ENCODE results near the gene TBC1D10B.
"Not testable (repeated sequence)": the region's sequence is repeated elsewhere in the genome, so short reads cannot be mapped to it uniquely, and the experiment has no call there.

The TBC1D10B gene

DNA sequence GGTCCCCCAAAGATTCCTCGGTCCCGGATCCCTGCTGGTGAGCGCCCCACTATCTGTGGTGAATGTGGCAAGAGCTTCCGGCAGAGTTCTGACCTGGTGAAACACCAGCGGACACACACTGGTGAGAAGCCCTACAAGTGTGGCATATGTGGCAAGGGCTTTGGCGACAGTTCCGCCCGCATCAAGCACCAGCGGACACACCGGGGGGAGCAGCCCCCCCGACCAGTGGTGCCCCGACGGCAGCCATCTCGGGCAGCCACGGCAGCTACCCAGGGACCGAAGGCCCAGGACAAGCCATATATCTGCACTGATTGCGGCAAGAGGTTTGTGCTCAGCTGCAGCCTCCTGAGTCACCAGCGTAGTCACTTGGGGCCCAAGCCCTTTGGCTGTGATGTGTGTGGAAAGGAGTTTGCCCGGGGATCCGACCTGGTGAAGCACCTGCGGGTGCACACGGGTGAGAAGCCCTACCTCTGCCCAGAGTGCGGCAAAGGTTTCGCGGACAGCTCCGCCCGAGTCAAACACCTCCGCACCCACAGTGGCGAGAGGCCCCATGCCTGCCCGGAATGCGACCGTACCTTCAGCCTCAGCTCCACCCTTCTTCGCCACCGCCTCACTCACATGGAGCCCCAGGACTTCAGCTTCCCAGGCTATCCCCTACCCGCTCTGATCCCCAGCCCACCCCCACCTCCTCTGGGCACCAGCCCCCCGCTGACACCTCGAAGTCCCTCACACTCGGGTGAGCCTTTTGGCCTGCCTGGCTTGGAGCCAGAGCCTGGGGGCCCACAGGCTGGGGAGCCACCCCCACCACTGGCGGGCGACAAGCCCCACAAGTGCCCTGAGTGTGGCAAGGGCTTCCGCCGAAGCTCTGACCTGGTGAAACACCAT is 27.7 kb upstream of the TBC1D10B start:
- no peak for DNase-seq (ENCODE audit: extremely low read depth in 1 of 2, low read depth in 1 of 2)

GRCh38 chr16:30397056-30397455 is 26.8 kb upstream of the TBC1D10B start:
- DNase-seq (ENCODE audit: extremely low read depth in 1 of 2, low read depth in 1 of 2), result no peak

- not testable (repeated sequence) for DNase-seq (ENCODE audit: extremely low read depth in 1 of 2, low read depth in 1 of 2)
Measured at GRCh38 chr16:30396627-30397026, 26.3 kb upstream of the TBC1D10B start.

GRCh38 chr16:30395992-30396585 is 25.8 kb upstream of the TBC1D10B start:
- no peak for DNase-seq (ENCODE audit: extremely low read depth in 1 of 2, low read depth in 1 of 2)

DNA sequence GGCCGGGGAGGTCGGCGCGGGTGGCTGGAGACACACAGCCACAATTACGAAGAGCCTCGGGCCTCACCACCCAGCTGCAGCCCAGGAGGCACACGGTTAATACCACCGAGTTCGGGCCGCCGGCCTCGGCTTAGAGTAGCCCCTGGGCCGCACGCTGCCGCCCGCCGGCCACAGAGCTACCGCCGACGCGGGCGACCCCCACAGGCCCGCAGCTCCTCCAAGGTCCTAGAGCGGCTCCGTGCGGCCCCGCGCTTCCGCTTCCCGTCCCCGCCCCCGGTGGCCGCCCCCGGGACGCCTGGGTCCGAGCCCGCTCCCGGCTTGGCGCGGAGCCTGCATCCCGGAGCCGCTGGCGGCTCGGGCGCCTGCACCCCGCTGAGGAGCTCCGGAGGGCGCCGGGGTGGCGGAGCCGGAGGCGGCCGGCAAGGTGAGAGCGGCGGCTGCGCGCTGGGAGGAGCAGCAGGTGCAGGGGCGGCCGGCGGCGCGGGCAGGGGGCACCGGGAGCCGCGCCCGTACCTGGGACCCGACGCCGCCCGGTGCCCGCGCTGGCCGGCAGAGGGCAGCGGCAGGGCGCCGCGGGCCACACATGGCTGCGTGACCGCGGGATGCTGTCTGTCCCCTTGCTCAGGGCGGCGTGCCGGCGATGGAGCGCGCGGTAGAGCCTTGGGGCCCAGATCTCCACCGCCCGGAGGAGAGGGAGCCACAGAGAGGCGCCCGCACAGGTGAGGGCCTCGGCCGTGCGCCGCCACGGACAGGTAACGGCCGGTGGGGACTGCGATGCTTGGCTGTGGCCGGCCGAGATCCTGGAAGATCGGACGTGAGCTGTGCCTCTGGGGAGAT is 25.1 kb upstream of the TBC1D10B start, which contains the start of gene ZNF48:
Gene ZNF48, plus strand, starts transcription at position 266 of the 837 bp plus-strand sequence. Its CDS starts 375 bp downstream, at position 641.
- DNase-seq (ENCODE audit: extremely low read depth in 1 of 2, low read depth in 1 of 2), result no peak

GRCh38 chr16:30394592-30395154 is 24.4 kb upstream of the TBC1D10B start:
- DNase-seq (ENCODE audit: extremely low read depth in 1 of 2, low read depth in 1 of 2), result no peak

DNA sequence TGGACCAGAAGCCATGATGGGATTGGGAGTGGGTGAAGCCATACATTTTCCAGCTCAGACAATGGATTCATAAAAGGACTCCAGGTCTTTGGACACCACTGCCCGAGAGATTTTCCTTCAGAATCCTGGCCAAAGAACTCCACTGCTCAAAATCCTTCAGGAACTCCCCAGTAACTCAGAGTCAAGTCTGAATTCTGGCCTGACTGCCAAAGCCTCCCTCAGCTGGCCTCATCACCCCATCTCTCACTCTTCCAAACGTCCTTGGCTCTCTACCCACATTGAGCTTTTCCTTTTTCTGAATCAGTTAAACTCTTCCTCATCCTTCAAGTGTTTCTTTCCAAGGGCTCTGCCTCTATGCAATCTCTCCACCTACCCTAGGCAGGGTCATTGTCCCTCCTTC is 13.2 kb upstream of the TBC1D10B start:
- no peak for DNase-seq (ENCODE audit: extremely low read depth in 1 of 2, low read depth in 1 of 2)

- peak; percentile 65 to 81 for DNase-seq (ENCODE audit: extremely low read depth in 1 of 2, low read depth in 1 of 2)
Measured at GRCh38 chr16:30382111-30382881, 12.0 kb upstream of the TBC1D10B start, which contains the start of gene SEPTIN1. TSS of gene SEPTIN1 (minus strand) at chr16:30382561. CDS start at chr16:30382542, 19 bp downstream.

GRCh38 chr16:30381291-30382041 is 11.2 kb upstream of the TBC1D10B start:
- DNase-seq (ENCODE audit: extremely low read depth in 1 of 2, low read depth in 1 of 2), result no peak

DNA sequence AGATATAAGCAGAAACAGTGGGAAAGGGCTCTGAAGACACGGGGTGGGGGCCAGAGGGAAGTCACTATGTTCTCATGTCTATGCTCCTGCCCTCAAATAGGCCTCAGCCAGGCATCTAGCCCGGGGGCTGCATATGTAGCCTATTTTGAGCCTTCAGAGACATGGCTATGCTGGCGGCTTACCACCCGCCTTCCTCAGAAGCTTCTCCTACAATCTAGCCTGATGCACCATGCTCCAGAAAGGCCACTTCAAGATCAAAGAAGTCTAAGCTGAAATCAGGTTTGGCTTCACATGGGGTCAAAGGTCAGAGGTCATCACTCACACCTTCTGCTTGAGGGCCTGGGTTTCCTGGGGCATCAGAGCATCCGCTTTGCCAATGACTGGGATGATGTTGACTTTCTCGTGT is 10.5 kb upstream of the TBC1D10B start:
- no peak for DNase-seq (ENCODE audit: extremely low read depth in 1 of 2, low read depth in 1 of 2)

GRCh38 chr16:30380072-30380802 is 9.9 kb upstream of the TBC1D10B start:
- no peak for DNase-seq (ENCODE audit: extremely low read depth in 1 of 2, low read depth in 1 of 2)

- DNase-seq (ENCODE audit: extremely low read depth in 1 of 2, low read depth in 1 of 2), result no peak
Measured at GRCh38 chr16:30379158-30379783, 9.0 kb upstream of the TBC1D10B start.

DNA sequence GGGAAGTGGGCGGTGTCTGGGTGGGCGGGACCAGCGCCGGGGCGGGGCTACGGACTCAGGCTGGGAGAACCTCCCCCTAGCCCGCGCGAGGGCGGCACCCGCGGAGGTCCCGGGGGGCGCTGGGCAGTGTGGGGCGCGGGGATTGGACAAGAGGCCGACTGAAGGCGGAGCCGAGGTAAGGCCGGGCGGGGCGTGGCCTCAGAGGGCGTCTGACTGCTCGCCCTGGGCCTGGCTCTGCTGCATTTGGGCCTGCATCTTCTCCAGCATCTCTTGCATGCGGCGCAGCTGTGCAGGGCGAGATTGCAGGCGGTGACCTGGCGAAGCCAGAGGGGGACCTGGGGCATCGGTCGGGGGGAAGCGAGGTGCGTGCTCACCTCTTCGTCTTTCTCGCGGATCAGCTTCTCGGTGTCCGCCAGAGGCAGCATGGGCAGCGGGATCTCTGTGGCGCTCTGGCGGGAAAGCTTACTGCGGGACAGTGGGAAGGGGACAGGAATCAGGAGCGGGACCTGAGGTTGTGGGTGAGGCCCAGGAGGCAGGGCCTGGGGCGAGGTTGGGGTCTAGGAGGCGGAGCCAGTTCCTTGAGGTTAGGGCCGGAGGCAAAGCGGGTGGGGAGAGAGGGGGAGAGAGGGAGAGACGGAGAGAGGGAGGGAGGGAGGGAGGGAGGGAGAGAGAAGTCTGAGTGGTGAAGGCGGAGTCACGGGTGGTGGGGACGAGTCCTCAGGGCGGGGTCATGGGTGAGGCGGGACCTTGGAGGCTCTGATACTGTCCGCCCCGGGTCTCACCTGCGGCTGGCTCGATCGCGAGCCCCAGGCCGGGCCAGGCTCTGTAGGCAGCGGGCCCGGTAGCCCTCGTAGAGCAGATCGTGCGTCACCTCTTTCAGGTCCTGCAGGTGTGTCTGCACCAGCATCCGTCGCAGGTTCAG is 8.2 kb upstream of the TBC1D10B start:
- DNase-seq (ENCODE audit: extremely low read depth in 1 of 2, low read depth in 1 of 2), result peak; percentile 98 to 100

DNA sequence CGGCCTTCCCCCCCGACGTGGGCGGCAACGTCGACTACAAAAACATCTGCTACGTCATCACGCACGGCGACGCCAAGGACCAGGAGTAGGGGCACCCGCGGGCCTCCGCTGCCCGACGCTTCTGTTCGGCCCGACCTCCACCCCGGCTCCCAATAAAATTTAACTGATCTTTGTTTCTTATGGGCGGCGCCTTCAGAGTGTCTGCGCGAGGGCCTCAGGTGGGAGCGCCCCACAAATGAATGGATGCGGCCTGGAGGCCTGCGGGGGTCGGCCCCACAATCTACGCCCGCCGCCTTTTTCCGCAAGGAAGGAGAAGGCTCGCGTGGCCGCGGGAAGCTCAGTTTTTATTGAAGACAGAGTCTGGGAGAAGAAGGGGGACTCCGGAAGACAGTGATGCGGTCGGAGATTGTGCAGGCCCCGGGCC is 7.5 kb upstream of the TBC1D10B start:
- DNase-seq (ENCODE audit: extremely low read depth in 1 of 2, low read depth in 1 of 2), result peak; percentile 57 to 80

GRCh38 chr16:30377050-30377811 is 6.9 kb upstream of the TBC1D10B start:
- DNase-seq (ENCODE audit: extremely low read depth in 1 of 2, low read depth in 1 of 2), result no peak

GRCh38 chr16:30376461-30376902 is 6.2 kb upstream of the TBC1D10B start:
- DNase-seq (ENCODE audit: extremely low read depth in 1 of 2, low read depth in 1 of 2), result no peak
